ENCODE data around the gene ST6GALNAC6.
A peak's percentile ranks its signal among the peaks of the same experiment; 100 is the strongest.

DNA sequence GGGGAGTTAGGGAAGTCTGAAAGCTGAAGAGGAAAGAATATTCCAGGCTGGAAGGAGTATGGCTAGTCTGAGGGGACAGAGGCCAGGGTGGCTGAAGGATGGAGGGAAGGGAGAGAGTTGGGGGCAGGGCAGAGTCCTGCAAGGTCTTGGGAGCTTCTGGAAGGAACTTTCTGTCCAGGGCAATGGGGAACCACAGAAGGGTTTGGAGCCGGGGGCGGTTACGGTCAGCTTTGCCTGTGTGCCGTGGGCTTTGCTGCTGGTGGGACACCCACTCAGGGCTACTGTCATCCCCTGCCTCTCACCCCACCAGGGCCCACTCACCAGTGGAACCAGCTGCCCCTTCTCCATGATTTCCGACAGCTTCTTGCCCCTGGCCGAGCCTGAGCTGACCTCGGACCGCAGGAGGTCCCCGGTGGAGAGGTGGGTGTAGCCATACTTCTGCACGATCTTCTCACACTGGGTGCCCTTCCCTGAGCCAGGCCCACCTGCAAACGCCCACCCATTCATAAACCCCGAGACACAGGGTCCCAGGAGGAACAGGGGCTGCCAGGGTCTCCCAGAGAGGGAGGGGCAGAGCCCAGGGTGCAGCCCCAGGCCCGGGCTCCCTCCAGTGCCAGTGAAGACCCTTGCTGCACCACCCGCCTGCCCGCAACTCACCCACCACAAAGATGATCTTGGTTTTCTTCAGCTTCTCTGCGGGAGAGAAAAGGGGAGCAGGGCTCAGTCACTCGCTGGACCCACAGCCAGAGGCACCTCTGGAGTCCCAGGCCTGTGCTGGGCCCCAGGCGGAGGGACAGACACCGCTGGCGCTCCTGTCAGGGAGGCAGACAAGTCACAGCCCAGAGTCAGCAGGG lies 26.8 kb downstream of the ST6GALNAC6 start:
- TF ChIP-seq, protein P1, sequence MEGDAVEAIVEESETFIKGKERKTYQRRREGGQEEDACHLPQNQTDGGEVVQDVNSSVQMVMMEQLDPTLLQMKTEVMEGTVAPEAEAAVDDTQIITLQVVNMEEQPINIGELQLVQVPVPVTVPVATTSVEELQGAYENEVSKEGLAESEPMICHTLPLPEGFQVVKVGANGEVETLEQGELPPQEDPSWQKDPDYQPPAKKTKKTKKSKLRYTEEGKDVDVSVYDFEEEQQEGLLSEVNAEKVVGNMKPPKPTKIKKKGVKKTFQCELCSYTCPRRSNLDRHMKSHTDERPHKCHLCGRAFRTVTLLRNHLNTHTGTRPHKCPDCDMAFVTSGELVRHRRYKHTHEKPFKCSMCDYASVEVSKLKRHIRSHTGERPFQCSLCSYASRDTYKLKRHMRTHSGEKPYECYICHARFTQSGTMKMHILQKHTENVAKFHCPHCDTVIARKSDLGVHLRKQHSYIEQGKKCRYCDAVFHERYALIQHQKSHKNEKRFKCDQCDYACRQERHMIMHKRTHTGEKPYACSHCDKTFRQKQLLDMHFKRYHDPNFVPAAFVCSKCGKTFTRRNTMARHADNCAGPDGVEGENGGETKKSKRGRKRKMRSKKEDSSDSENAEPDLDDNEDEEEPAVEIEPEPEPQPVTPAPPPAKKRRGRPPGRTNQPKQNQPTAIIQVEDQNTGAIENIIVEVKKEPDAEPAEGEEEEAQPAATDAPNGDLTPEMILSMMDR (IDR thresholded peaks at IDR 0.05 in 8 of 11, conservative IDR thresholded peaks at IDR 0.05 in 3 of 11), result no peak
- TF ChIP-seq POLR2A (IDR thresholded peaks at IDR 0.05) (no peak), POLR2AphosphoS5 (IDR thresholded peaks at IDR 0.05) (peak in 2 of 3 donors; percentile 2 to 34)

All from spleen (tissue), 7 donors.